ENCODE data around the gene CDK14.

GRCh38 chr7:91007371-91007770 is 411.2 kb downstream of the CDK14 start:
- TF ChIP-seq NFXL1 (IDR thresholded peaks at IDR 0.05; ENCODE audit: borderline replicate concordance) (no peak), POLR2A (IDR thresholded peaks at IDR 0.05; ENCODE audit: low read depth, low read length) (no peak)

All from GM12878 (cell line).